GM19455 (cell line): ENCODE data around the gene HSD11B1.

Experiments
- ATAC-seq: cut with Tn5 transposase; IDR thresholded peaks from one replicate; pipeline ENCODE4 v1.9.1; 2021; ENCODE audit not compliant: unreplicated experiment

HSD11B1 gene

GRCh38 chr1:209751627-209752231 lies 47.1 kb downstream of the HSD11B1 start:
- peak; percentile 44 for ATAC-seq

- no peak for ATAC-seq
These were observed 48.2 kb downstream of the HSD11B1 start for GRCh38 chr1:209752890-209753289.

DNA sequence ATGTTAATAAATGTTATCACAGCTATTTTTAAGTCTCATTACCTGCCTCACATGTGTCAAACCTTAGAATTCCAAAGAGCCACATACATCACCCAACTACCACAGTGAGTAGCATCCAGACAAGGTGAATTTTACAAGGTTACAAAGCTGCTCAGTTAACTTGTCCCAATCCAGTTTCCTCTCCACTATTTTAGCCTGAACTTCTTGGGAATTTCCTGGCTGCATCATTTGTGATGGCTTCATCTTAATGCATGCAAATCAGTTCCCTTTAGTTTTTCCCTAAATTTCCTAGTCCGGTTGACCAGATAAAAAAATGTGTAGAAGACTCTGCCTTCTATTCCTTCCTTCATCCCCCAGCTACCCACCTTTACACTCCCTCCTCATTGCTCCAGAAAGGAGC lies 50.6 kb downstream of the HSD11B1 start:
- ATAC-seq: no peak

DNA sequence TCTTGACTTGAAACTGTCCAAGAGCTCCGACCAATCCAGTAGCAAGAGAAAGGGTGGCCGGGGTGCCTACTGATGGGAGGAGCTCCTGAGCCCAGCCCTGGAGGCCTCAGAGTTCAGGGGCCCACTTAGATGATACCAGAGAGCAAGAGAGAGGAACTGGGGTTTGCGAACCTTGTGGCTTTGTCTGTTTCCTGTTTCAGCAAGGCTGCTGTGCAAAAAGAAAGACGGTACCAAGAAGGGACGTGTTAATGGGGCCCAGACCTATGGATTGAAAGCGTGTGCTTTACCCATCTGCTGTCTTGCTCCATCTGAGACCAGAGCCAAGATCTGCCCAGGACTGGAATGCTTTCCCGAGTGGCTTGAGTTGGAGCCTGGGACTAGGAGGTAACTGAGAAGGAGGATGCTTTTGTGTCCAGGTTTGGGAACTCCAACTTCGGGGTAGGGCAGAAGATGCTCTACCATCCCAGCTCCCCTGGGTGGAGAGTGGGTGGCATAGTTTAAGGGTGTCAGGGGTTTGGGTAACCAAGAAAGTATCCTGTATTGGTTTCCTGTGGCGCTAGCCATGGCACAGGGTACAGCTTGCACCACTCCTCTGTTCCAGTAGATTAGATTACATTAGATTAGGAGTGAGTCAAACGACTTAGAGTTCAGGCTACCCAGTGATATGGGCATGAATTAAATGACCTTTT lies 51.4 kb downstream of the HSD11B1 start, which contains the start of gene TRAF3IP3:
TSS of gene TRAF3IP3 (plus strand) at position 128 of the 689 bp plus-strand sequence. CDS start 3,987 bp downstream, outside the sequence.
- ATAC-seq: peak; percentile 78

DNA sequence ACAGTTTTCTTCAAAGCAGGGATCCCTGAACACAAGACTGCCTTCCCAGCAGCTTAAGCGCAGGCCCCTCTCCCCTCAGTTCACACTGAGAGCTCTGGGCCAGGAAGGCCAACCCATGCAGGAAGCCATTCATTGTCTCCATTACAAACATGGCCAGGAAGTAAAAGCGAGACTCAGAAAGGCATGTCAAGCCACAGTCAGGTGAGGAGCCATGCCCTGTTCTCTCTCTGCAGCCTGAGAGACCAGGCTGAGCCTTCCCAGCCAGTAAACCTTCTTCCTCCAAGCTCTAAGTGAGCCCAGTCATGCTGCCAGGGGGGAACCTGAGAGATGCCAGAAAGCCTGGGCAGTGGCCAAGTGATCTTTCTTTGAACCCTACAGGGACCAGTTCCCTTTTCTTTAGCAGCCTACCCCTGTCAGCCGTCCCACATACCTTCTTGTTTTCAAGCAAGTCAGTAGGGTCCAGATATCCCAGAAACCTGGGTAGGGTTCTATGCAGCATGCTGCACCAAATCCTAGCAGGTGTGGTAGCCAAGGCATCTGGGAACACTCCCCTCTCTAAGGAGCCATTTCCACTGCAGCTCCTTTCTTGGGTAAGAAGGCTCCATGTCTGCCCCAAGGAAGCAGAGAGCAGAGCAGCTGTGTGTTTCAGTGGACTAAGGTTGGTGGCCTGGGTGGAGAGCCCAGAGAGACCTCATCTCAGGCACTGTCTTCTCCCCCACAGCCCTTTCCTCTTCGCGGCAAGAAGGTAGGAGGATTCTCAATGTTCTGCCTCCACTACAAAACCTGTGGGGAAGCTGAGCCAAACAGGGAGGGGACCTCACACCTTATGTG lies 52.2 kb downstream of the HSD11B1 start:
- peak; percentile 34 for ATAC-seq

DNA sequence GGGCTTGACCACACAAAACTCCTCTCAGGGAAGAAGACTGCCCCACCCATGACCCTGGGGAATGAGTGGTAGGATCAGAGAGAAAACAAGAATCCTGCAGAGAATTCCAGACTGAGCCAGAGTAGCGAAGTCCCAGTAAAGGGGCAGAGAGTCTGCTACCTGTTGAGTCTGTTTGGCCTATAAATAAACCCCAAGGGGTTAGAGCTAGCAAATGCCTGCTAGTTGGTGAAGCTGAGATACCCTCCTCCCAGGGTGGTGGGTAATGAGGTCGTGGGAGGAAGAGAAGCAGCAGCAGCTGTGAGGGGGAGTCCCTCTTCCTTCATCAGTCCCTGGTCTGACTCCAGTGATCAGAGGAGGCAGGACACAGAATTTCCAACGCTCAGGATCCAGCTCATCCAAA lies 53.8 kb downstream of the HSD11B1 start:
- no peak for ATAC-seq

GRCh38 chr1:209759829-209760359 lies 55.2 kb downstream of the HSD11B1 start:
- no peak for ATAC-seq

GRCh38 chr1:209761011-209761635 lies 56.5 kb downstream of the HSD11B1 start:
- no peak for ATAC-seq

DNA sequence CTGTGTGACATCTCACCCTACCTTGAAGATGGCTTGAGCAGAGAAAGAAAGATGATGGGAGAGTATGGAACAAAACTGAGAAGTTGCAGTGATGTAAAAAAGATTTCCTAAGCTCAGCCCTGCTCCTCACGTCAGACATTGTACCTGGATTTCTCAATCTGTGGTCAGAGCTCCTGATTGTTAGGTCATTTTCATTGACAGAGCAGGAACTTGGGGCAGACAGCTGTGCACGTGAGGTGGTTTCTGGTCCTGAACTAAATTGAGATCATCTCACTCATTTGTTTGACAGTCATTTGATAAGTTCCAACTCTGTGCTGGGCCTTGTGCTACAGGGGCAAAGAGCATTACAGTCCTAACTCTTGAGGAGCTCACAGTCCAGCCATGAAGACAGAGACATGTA lies 61.4 kb downstream of the HSD11B1 start:
- ATAC-seq: no peak

DNA sequence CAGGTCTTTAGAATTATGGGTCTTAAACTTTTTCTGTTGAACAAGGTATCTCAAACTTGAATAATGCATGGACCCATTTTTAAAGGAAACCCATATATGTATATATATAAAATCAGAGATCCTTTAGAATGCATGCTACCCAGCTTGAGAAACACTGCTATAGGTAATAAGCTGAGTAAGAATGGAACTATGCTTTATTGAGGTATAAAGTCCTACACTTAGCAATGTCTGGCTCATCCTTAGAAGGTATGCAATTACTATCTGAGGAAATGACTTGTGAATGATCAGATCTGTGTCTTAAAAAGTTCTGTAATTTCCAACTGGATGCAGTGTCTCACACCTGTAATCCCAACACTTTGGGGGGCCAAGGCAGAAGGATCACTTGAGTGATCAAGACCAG lies 62.5 kb downstream of the HSD11B1 start:
- ATAC-seq: no peak

- ATAC-seq: no peak
These were observed 63.1 kb downstream of the HSD11B1 start for GRCh38 chr1:209767706-209768105.

GRCh38 chr1:209768354-209768774 lies 63.7 kb downstream of the HSD11B1 start:
- peak; percentile 87 for ATAC-seq

DNA sequence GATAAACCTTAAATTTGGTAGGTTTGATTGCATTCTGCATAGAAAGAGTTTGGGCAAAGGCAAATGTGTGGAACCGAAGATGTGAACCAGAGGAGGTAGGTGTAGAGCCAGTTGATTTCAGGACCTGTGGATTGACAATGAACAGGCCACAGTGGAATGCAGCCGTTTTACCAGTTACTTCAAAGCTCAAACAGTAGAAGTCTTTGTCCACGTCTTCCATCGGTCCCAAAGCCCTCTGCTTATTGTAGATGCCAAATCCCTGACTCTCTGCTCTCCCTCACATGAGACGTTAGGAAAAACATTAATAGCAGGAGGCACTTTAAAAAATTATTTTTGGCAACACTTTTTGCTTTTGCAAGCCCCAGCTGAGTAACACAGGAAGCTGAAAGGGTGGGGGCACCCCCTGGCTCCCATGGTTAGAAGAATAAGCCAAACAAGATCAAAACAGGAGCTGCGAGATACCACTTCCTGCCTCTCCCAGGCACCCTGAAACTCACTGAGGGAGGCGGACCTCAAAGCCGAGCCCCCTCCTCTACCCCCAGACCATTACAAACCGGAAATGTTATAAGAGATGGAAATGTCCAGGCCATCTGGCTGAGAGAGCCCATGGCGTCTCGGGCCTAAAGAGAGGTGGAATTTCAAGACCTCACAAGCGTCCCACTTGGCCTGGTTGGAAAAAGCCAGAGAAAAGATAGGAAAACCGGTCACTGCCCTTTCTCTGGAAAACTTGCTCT lies 64.7 kb downstream of the HSD11B1 start:
- ATAC-seq: peak; percentile 71

GRCh38 chr1:209769971-209770370 lies 65.3 kb downstream of the HSD11B1 start:
- no peak for ATAC-seq

- no peak for ATAC-seq
These were observed 66.2 kb downstream of the HSD11B1 start for GRCh38 chr1:209770636-209771415.

DNA sequence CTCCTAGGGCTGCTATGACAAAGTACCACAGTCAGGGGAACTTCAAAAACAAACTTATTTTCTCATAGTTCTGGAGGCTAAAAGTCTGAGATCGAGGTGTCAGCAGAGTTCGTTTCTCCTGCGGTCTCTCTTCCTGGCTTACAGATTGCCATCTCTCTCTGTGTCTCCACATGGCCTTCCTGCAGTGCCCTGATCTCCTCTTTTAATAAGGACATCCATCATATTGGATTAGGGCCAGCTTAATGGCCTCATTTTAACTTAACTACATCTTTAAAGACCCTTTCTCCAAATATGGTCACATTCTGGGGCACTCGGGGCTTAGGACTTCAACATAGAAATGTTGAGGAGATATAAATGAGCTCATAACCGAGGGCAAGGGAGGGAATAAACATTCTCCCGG lies 67.5 kb downstream of the HSD11B1 start:
- ATAC-seq: no peak

GRCh38 chr1:209774592-209774991 lies 69.9 kb downstream of the HSD11B1 start:
- peak; percentile 66 for ATAC-seq

- no peak for ATAC-seq
These were observed 71.0 kb downstream of the HSD11B1 start for GRCh38 chr1:209775678-209776077.

DNA sequence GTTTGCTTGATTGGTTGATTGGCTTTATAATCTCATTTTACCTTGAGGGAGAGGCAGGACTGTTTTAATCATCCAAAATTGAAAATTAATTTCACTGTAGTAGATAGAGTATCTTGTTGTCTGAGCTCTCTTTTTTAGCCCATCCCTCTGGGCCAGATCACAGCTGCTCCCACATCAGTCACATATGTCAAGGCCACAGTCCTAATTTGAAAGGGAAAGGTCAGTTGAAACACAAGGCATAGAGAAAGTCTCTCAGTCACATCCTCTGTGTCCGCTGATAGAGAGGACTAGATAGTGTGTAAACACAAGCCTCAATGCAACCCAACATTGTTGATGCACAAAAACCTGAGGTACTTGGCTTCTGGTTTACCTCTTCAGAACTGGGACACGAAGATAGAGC lies 72.9 kb downstream of the HSD11B1 start:
- no peak for ATAC-seq

GRCh38 chr1:209778102-209778501 lies 73.5 kb downstream of the HSD11B1 start:
- ATAC-seq: no peak
